H1 (cell line): ENCODE measurements around the gene PPFIA4.

Source experiments
- EP300 ChIP-seq, 2 experiments: IDR thresholded peaks; 1 replicate in 1 of 2; 2 replicates in 1 of 2; pipeline ENCODE4 v1.6.1; 2011 to 2012; ENCODE audit warnings: low read depth in 2 of 2, low read length in 2 of 2, mild to moderate bottlenecking in 2 of 2, borderline replicate concordance in 1 of 2, inconsistent platforms in 1 of 2, moderate library complexity in 1 of 2
- FOSL1 ChIP-seq: IDR thresholded peaks from 2 replicates; pipeline ENCODE4 v1.6.1; 2011; ENCODE audit warnings: mild to moderate bottlenecking, low read depth, low read length, moderate library complexity; ENCODE audit not compliant: insufficient read depth
- GTF2F1 ChIP-seq: IDR thresholded peaks from 2 replicates; pipeline ENCODE4 v1.6.1; 2012; ENCODE audit warnings: low read depth, low read length, improper control_type of control experiment, borderline replicate concordance
- POLR2A ChIP-seq, 2 experiments: IDR thresholded peaks; 1 replicate in 1 of 2; 2 replicates in 1 of 2; pipeline ENCODE4 v1.6.1; 2011; ENCODE audit warnings: low read depth in 2 of 2, low read length in 2 of 2, mild to moderate bottlenecking in 2 of 2; ENCODE audit errors: control extremely low read depth in 1 of 2
- POLR2AphosphoS5 ChIP-seq: IDR thresholded peaks from 2 replicates; pipeline ENCODE4 v1.6.1; 2011; ENCODE audit warnings: low read depth, low read length
- RAD21 ChIP-seq, 2 experiments: IDR thresholded peaks in 1 of 2; conservative IDR thresholded peaks in 1 of 2; 2 replicates each; pipeline ENCODE4 v1.6.1; 2011; ENCODE audit warnings: low read depth in 2 of 2, low read length in 2 of 2, improper control_type of control experiment in 1 of 2, inconsistent platforms in 1 of 2, mild to moderate bottlenecking in 1 of 2, moderate library complexity in 1 of 2
- RXRA ChIP-seq: IDR thresholded peaks from 2 replicates; pipeline ENCODE4 v1.6.1; 2011; ENCODE audit warnings: low read depth, mild to moderate bottlenecking, low read length, moderate library complexity; ENCODE audit not compliant: insufficient read depth
- YY1 ChIP-seq: IDR thresholded peaks from 2 replicates; pipeline ENCODE4 v1.6.1; 2011; ENCODE audit warnings: low read depth, mild to moderate bottlenecking, low read length
- ZNF274 ChIP-seq: IDR thresholded peaks from 2 replicates; pipeline ENCODE4 v1.7.0; 2012; ENCODE audit warnings: low read length, borderline replicate concordance; ENCODE audit errors: extremely low read depth
- TF ChIP-seq, protein P1 (sequence below), 3 experiments: IDR thresholded peaks; 1 replicate in 2 of 3; 2 replicates in 1 of 3; pipeline versions ENCODE4 v1.5.1 to v1.6.1; 2011; ENCODE audit warnings: low read length in 3 of 3, mild to moderate bottlenecking in 3 of 3, inconsistent platforms in 2 of 3, low read depth in 1 of 3, moderate library complexity in 1 of 3; ENCODE audit not compliant: insufficient read depth in 1 of 3; ENCODE audit errors: control extremely low read depth in 1 of 3
- TF ChIP-seq, protein P2 (sequence below): IDR thresholded peaks from 2 replicates; pipeline ENCODE4 v1.6.1; 2011; ENCODE audit warnings: low read length, improper control_type of control experiment
- TF ChIP-seq, protein P3 (sequence below): IDR thresholded peaks from 2 replicates; pipeline ENCODE4 v1.6.1; 2012; ENCODE audit warnings: low read length, inconsistent platforms
- TF ChIP-seq, protein P4 (sequence below): IDR thresholded peaks from 2 replicates; pipeline ENCODE4 v1.6.1; 2011; ENCODE audit warnings: low read depth, mild to moderate bottlenecking, low read length; ENCODE audit not compliant: insufficient read depth

DNA sequence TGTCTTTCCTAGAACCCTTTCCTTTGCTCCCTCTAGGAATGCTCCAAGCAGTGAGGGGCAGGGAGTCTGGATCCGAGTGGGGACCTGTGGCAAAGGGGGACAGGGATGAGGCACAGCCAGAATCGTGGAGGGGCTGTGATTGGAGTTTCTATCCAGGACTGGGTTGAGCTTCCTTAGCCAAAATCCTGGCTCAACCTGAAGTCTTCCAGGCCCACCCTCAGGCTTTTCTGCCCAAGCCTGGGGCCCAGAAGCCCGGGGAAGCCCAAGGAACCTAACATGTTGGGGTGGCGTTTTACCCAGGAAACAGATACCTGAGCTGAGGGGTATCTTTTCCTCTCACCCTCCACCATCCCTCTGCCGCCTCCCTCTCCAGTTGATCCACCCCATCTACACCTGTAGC lies 54.2 kb downstream of the PPFIA4 start:
- TF ChIP-seq, protein P1, sequence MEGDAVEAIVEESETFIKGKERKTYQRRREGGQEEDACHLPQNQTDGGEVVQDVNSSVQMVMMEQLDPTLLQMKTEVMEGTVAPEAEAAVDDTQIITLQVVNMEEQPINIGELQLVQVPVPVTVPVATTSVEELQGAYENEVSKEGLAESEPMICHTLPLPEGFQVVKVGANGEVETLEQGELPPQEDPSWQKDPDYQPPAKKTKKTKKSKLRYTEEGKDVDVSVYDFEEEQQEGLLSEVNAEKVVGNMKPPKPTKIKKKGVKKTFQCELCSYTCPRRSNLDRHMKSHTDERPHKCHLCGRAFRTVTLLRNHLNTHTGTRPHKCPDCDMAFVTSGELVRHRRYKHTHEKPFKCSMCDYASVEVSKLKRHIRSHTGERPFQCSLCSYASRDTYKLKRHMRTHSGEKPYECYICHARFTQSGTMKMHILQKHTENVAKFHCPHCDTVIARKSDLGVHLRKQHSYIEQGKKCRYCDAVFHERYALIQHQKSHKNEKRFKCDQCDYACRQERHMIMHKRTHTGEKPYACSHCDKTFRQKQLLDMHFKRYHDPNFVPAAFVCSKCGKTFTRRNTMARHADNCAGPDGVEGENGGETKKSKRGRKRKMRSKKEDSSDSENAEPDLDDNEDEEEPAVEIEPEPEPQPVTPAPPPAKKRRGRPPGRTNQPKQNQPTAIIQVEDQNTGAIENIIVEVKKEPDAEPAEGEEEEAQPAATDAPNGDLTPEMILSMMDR (IDR thresholded peaks at IDR 0.05; ENCODE audit: control extremely low read depth in 1 of 3, insufficient read depth in 1 of 3, low read depth in 1 of 3, low read length in 3 of 3), result no peak
- TF ChIP-seq, protein P2, sequence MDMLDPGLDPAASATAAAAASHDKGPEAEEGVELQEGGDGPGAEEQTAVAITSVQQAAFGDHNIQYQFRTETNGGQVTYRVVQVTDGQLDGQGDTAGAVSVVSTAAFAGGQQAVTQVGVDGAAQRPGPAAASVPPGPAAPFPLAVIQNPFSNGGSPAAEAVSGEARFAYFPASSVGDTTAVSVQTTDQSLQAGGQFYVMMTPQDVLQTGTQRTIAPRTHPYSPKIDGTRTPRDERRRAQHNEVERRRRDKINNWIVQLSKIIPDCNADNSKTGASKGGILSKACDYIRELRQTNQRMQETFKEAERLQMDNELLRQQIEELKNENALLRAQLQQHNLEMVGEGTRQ, result no peak
- TF ChIP-seq ZNF274 (no peak), RXRA (no peak), RAD21 (IDR thresholded peaks at IDR 0.05 in 1 of 2, conservative IDR thresholded peaks at IDR 0.05 in 1 of 2; ENCODE audit: low read depth in 2 of 2, low read length in 2 of 2) (no peak), EP300 (IDR thresholded peaks at IDR 0.05; ENCODE audit: borderline replicate concordance in 1 of 2, low read depth in 2 of 2, low read length in 2 of 2) (no peak), POLR2A (IDR thresholded peaks at IDR 0.05; ENCODE audit: control extremely low read depth in 1 of 2, low read depth in 2 of 2, low read length in 2 of 2) (no peak), YY1 (no peak), POLR2AphosphoS5 (no peak), FOSL1 (no peak), GTF2F1 (no peak)
- TF ChIP-seq, protein P3, sequence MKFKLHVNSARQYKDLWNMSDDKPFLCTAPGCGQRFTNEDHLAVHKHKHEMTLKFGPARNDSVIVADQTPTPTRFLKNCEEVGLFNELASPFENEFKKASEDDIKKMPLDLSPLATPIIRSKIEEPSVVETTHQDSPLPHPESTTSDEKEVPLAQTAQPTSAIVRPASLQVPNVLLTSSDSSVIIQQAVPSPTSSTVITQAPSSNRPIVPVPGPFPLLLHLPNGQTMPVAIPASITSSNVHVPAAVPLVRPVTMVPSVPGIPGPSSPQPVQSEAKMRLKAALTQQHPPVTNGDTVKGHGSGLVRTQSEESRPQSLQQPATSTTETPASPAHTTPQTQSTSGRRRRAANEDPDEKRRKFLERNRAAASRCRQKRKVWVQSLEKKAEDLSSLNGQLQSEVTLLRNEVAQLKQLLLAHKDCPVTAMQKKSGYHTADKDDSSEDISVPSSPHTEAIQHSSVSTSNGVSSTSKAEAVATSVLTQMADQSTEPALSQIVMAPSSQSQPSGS, result no peak
- TF ChIP-seq, protein P4, sequence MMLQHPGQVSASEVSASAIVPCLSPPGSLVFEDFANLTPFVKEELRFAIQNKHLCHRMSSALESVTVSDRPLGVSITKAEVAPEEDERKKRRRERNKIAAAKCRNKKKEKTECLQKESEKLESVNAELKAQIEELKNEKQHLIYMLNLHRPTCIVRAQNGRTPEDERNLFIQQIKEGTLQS, result no peak
